ENCODE results near the gene RBP7.

- TF ChIP-seq CTCF (IDR thresholded peaks at IDR 0.05; ENCODE audit: low read depth, low read length, missing input control), result no peak
- TF ChIP-seq SP1 (IDR thresholded peaks at IDR 0.05), result no peak
- no peak for TF ChIP-seq RAD21 (IDR thresholded peaks at IDR 0.05)
- no peak for TF ChIP-seq ZBTB33 (IDR thresholded peaks at IDR 0.05)
- TF ChIP-seq FOXA1 (IDR thresholded peaks at IDR 0.05), result no peak
- no peak for TF ChIP-seq MAX (IDR thresholded peaks at IDR 0.05)
- TF ChIP-seq GABPA (IDR thresholded peaks at IDR 0.05 in 1 of 2, conservative IDR thresholded peaks at IDR 0.05 in 1 of 2), result no peak
These were observed 45.7 kb downstream of the RBP7 start for GRCh38 chr1:10042746-10043145.

Data from liver (tissue), 3 donors.